CD4-positive, alpha-beta T cell (primary cell): Measurements from ENCODE around the gene MICALL2. TPM values are rescaled to one million over a fixed set of nuclear protein-coding genes. Genes with fewer than 3 reads are reported as not detected.

Experiments
- ATAC-seq: fragments of 200-7000 bp; cut with Tn5 transposase; one replicate; pipeline ENCODE4 v1.10.0; 2022; ENCODE audit warnings: mild to moderate bottlenecking; ENCODE audit not compliant: poor library complexity
- CTCF ChIA-PET: fragments of 350-600 bp; sonication (Branson Sonifier 250); formaldehyde crosslinking; loops from one replicate; lab custom pipeline; 2021; ENCODE audit warnings: antibody characterized with exemption, inconsistent platforms; lab: Charles Lee
- POLR2A ChIA-PET: fragments of 350-600 bp; sonication (Branson Sonifier 250); formaldehyde crosslinking; loops from one replicate; lab custom pipeline; 2021; ENCODE audit warnings: antibody characterized with exemption, inconsistent platforms; lab: Charles Lee
- DNase-seq, 14 experiments: peaks; one replicate each; pipeline ENCODE4 v3.0.0-alpha.2; 2013 to 2020; ENCODE audit warnings: mixed read lengths in 2 of 14
- H3K27ac ChIP-seq, 2 donors: one replicate each; pipeline versions ENCODE4 v1.5.1 to v1.7.0; 2013; ENCODE audit warnings: low read length in 2 of 2, low read depth in 1 of 2, mild to moderate bottlenecking in 1 of 2
- H3K27me3 ChIP-seq, 2 experiments: 1 replicate in 1 of 2; 2 replicates in 1 of 2; pipeline versions ENCODE4 v1.6.1 to v1.7.0; 2013; ENCODE audit warnings: low read length in 2 of 2, control low read depth in 1 of 2, mild to moderate bottlenecking in 1 of 2, moderate library complexity in 1 of 2; ENCODE audit not compliant: insufficient read depth in 2 of 2, control insufficient read depth in 1 of 2
- H3K36me3 ChIP-seq: one replicate; pipeline ENCODE4 v1.6.1; 2013; ENCODE audit warnings: low read length, control low read depth; ENCODE audit not compliant: insufficient read depth
- H3K4me1 ChIP-seq: one replicate; pipeline ENCODE4 v1.6.1; 2013; ENCODE audit warnings: low read length, control low read depth; ENCODE audit not compliant: insufficient read depth
- H3K4me3 ChIP-seq: one replicate; pipeline ENCODE4 v1.5.1; 2013; ENCODE audit warnings: mild to moderate bottlenecking, low read length, moderate library complexity
- H3K9me3 ChIP-seq, 2 experiments: 1 replicate in 1 of 2; 2 replicates in 1 of 2; pipeline versions ENCODE4 v1.6.1 to v1.7.0; 2013; ENCODE audit warnings: low read length in 2 of 2, mild to moderate bottlenecking in 2 of 2, control low read depth in 1 of 2, moderate library complexity in 1 of 2; ENCODE audit not compliant: control insufficient read depth in 1 of 2, insufficient read depth in 1 of 2
- H3K27ac Mint-ChIP-seq: one replicate; pipeline ENCODE4 v1.8.0; 2020; ENCODE audit warnings: mixed read lengths
- H3K27me3 Mint-ChIP-seq: one replicate; pipeline ENCODE4 v1.8.0; 2021; ENCODE audit warnings: mixed read lengths
- H3K36me3 Mint-ChIP-seq: one replicate; pipeline ENCODE4 v1.8.0; 2021; ENCODE audit warnings: low read depth, mixed read lengths
- H3K4me1 Mint-ChIP-seq: one replicate; pipeline ENCODE4 v1.8.0; 2021; ENCODE audit warnings: low read depth, mixed read lengths
- H3K4me3 Mint-ChIP-seq: one replicate; pipeline ENCODE4 v1.8.0; 2020; ENCODE audit warnings: mild to moderate bottlenecking, mixed read lengths
- H3K9me3 Mint-ChIP-seq: one replicate; pipeline ENCODE4 v1.8.0; 2020; ENCODE audit warnings: mixed read lengths
- CTCF ChIP-seq: fragments of 200-600 bp; IDR thresholded peaks from one replicate; pipeline ENCODE4 v1.8.0; 2022; ENCODE audit warnings: antibody characterized with exemption, mild to moderate bottlenecking
- intact Hi-C, 2 experiments: fragments of 100-400 bp; cut with DNase I in 1 of 2; cut with micrococcal nuclease in 1 of 2; formaldehyde crosslinking; loops; one replicate each; pipeline versions ENCODE4 v1.15.1 to v1.9.0; 2023 to 2025; cut with DNase I, micrococcal nuclease
- total RNA-seq, 174 experiments: library from RNA in 2 of 174; stranded (reverse) in 2 of 174; gene quantifications; one replicate each; pipeline ENCODE4 v1.2.3 and lab custom pipeline; 2021 to 2026

The MICALL2 gene
- total RNA-seq, 2 experiments from 2014 or later: 1.9 to 2.2 TPM

GRCh38 chr7:1401011-1401410 is 58.3 kb downstream of the MICALL2 start:
- POLR2A ChIA-PET: no interaction called here
- DNase-seq (no peak), ATAC-seq (no peak)
- Mint-ChIP-seq H3K9me3 (no peaks in the 10 kb centered on the region), H3K36me3 (no peaks in the 10 kb centered on the region), H3K27me3 (peaks cover 82% of the 10 kb centered on the region), H3K4me3 (no peak overlapping the region), H3K4me1 (peaks cover 6% of the 10 kb centered on the region), H3K27ac (no peak overlapping the region)
- peaks cover 7% of the 10 kb centered on the region for H3K4me1 ChIP-seq
- H3K27ac ChIP-seq: no peak overlapping the region
- H3K27me3 ChIP-seq: peaks cover 40 to 52% of the 10 kb centered on the region in 2 experiments
- CTCF ChIA-PET: no interaction called here
- intact Hi-C loops: no loop called here
- H3K4me3 ChIP-seq: no peak overlapping the region
- TF ChIP-seq CTCF: no peak
- H3K36me3 ChIP-seq: no peaks in the 10 kb centered on the region
- H3K9me3 ChIP-seq: peaks cover 7 to 32% of the 10 kb centered on the region in 2 experiments

- Mint-ChIP-seq H3K27me3 (peaks cover 77% of the 10 kb centered on the region), H3K9me3 (no peaks in the 10 kb centered on the region), H3K4me1 (peaks cover 6% of the 10 kb centered on the region), H3K4me3 (no peak overlapping the region), H3K27ac (no peak overlapping the region), H3K36me3 (no peaks in the 10 kb centered on the region)
- no peak overlapping the region for H3K27ac ChIP-seq
- no peak overlapping the region for H3K4me3 ChIP-seq
- ChIA-PET POLR2A (no interaction called here), CTCF (no interaction called here)
- peaks cover 40 to 51% of the 10 kb centered on the region in 2 experiments for H3K27me3 ChIP-seq
- H3K4me1 ChIP-seq: peaks cover 7% of the 10 kb centered on the region
- TF ChIP-seq CTCF: no peak
- intact Hi-C loops: no loop called here
- DNase-seq (no peak), ATAC-seq (no peak)
- H3K36me3 ChIP-seq: no peaks in the 10 kb centered on the region
- peaks cover 7 to 37% of the 10 kb centered on the region in 2 experiments for H3K9me3 ChIP-seq
These were observed 58.9 kb downstream of the MICALL2 start for GRCh38 chr7:1400371-1400770.

- peaks cover 14 to 43% of the 10 kb centered on the region in 2 experiments for H3K9me3 ChIP-seq
These were observed 61.6 kb downstream of the MICALL2 start for GRCh38 chr7:1397491-1398327.

More at GRCh38 chr7:1397491-1398327, 61.6 kb downstream of the MICALL2 start:
- Histone ChIP-seq H3K4me1 (no peaks in the 10 kb centered on the region), H3K27ac (no peak overlapping the region), H3K27me3 (peaks cover 23 to 27% of the 10 kb centered on the region in 2 experiments), H3K4me3 (no peak overlapping the region), H3K36me3 (no peaks in the 10 kb centered on the region)
- intact Hi-C loops: no loop called here
- Mint-ChIP-seq H3K4me3 (no peak overlapping the region), H3K36me3 (no peaks in the 10 kb centered on the region), H3K9me3 (no peaks in the 10 kb centered on the region), H3K4me1 (no peaks in the 10 kb centered on the region), H3K27ac (no peak overlapping the region), H3K27me3 (peaks cover 55% of the 10 kb centered on the region)
- ATAC-seq (no peak), DNase-seq (no peak)
- POLR2A ChIA-PET: no interaction called here
- CTCF ChIA-PET: no interaction called here
- no peak for TF ChIP-seq CTCF
